IPS-NIHi11 (cell line): ENCODE data around the gene RYR2.
"Not testable (repeated sequence)": the region's sequence is repeated elsewhere in the genome, so short reads cannot be mapped to it uniquely, and the experiment has no call there.

ENCODE experiments used
- DNase-seq: peaks from one replicate; pipeline ENCODE4 v3.0.0; 2012; ENCODE audit warnings: mixed read lengths, low spot score

The RYR2 gene

DNA sequence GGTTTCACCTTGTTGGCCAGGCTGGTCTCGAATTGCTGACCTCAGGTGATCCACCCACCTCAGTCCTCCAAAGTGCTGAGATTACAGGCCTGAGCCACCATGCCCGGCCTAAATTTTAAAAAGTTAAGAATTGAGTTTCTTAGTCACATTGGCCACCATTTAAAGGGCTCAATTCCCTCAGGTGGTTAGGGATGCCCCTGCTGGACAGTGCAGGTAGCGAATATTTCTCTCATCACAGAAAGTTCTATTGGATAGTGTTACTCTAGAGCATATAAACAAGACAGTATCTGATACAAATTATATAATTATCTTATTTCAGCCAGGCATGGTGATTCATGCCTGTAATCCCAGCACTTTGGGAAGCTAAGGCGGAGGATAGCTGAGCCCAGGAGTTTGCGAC is 528.5 kb downstream of the RYR2 start:
- peak; percentile 10 for DNase-seq

- DNase-seq: no peak
Measured at GRCh38 chr1:237574536-237574935, 532.6 kb downstream of the RYR2 start.

GRCh38 chr1:237578540-237578939 is 536.6 kb downstream of the RYR2 start:
- DNase-seq: no peak

DNA sequence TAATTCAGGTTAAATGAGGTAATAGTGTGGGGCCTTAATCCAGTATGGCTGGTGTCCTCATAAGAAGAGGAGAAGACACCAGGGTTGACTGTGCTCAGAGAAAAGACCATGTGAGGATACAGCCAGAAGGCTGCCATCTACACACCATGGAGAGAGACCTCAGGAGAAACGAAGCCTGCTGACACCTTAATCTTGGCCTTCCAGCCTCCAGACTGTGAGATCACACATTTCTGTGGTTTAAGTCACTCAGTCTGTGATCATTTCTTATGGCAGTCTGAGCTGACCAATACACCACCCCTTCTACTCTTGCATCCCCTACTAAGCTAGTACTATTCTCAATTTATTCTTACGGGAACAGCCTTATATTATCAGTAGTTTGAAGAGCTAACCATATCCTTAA is 538.7 kb downstream of the RYR2 start:
- no peak for DNase-seq

DNA sequence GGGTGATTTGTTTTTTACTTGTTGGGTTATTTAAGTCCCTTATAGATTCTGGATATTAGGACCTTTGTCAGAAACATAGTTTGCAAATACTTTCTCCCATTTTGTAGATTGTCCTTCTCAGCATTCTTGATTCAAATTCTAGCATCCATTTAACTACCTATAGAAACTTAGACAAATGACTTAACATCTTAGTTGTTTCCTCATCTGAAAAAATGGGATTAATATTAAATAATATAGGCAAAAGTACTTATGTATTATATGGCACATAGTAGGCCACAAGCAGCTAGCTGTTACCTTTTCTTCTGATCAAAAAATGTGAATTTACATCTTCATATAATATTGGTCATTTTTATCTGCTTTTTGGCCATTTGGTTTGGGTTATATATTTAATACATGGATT is 541.3 kb downstream of the RYR2 start:
- DNase-seq: no peak

DNA sequence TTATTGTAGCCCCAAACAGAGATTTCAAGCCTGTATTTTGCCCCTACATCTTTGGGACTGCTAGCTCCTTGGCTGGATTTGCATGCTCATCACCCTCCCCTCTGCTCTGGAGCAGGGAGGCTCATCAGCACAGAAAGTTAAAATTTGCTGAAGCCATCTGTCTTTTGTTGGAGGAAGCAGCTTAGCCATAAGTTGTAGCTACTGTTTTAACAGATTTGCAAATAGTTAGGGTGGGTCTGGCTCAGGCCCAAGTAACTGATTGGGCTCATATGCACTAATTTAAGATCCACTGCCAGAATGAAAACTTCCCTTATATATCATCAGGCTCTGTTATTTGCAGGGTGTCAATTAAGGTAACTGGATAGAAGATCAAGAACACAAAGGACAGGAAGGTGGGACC is 541.8 kb downstream of the RYR2 start:
- DNase-seq: no peak

GRCh38 chr1:237590386-237590785 is 548.4 kb downstream of the RYR2 start:
- DNase-seq: no peak

GRCh38 chr1:237591353-237591752 is 549.4 kb downstream of the RYR2 start:
- DNase-seq: no peak

DNA sequence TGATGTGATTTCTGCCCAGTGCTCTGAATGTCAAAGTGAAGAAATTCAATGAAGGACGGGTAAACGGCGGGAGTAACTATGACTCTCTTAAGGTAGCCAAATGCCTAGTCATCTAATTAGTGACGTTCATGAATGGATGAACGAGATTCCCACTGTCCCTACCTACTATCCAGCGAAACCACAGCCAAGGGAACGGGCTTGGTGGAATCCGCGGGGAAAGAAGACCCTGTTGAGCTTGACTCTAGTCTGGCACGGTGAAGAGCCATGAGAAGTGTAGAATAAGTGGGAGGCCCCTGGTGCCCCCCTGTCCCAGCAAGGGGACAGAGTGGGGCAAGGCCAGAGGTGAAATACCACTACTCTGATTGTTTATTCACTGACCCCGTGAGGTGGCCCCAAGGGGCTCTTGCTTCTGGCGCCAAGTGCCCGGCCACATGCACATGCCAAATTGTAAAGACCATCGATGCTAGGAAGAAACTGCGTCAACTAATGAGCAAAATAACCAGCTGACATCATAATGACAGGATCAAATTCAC is 561.1 kb downstream of the RYR2 start:
- not testable (repeated sequence) for DNase-seq

GRCh38 chr1:237608433-237608832 is 566.4 kb downstream of the RYR2 start:
- DNase-seq: no peak

GRCh38 chr1:237610157-237610556 is 568.2 kb downstream of the RYR2 start:
- no peak for DNase-seq

GRCh38 chr1:237613984-237614383 is 572.0 kb downstream of the RYR2 start:
- peak; percentile 19 for DNase-seq

- no peak for DNase-seq
Measured at GRCh38 chr1:237619553-237619952, 577.6 kb downstream of the RYR2 start.

DNA sequence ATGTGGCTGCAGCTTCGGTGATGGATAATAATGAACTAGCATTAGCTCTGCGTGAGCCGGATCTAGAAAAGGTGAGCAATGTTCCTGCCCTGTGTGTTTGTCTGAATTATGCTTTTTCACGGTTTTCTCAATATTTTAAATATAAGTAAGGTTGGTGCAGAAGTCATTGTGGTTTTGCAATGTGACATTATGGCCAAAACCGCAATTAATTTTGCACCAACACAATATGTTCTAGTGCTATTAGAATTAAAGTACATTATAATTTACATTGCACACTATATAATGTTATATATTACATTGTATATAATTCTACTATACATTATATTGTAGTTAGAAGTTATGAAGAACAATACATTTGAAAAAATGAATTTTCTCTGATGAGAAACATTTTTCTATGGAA is 592.9 kb downstream of the RYR2 start:
- no peak for DNase-seq

GRCh38 chr1:237638555-237638954 is 596.6 kb downstream of the RYR2 start:
- no peak for DNase-seq

GRCh38 chr1:237640011-237640671 is 598.2 kb downstream of the RYR2 start:
- DNase-seq: no peak

- DNase-seq: no peak
Measured at GRCh38 chr1:237640966-237641365, 599.0 kb downstream of the RYR2 start.

DNA sequence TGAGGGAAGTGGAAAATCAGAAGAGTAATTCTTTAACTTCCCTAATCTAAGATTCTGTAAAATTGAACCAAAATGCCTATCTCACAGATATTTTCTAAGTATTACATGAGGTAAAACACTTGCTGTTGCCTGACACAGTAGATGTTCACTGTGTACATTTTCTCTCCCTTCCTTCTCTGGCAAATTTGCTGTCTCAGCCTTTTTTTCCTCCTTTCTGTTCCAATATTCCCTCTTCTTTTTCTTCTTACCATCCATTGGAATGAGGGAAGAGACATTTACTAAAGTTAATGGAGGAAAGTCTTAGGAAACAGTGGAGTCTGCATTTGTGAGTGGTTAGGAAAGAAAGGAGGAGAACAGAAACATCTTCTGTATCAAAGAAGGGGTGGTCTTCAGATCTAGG is 608.8 kb downstream of the RYR2 start:
- no peak for DNase-seq

DNA sequence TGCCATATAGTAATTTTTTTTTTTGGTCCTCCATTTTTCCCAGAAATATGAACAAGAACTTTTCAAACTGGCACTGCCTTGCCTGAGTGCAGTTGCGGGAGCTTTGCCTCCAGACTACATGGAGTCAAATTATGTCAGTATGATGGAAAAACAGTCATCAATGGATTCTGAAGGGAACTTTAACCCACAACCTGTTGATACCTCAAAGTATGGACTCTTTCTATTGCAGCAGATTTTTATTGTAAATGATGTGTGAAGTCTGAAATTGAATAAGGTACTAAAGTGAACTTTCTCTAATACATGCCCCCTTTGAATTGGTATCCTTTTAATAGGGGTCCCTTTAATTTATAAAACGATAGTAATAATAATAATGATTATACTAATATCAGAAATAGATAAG is 613.8 kb downstream of the RYR2 start:
- DNase-seq: no peak

DNA sequence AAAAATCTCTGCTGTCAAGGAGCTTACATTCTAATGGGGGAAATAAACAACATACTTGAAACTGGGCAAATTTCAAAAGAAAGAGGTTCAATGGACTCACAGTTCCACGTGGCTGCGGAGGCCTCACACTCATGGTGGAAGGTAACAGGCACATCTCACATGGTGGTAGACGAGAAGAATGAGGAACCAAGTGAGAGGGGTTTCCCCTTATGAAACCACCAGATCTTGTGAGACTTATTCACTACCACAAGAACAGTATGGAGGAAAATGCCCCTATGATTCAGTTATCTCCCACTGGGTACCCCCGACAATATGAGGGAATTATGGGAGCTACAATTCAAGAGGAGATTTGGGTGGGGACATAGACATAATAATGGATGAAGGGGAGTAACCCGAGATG is 622.4 kb downstream of the RYR2 start:
- DNase-seq: no peak

GRCh38 chr1:237670302-237670701 is 628.3 kb downstream of the RYR2 start:
- no peak for DNase-seq

DNA sequence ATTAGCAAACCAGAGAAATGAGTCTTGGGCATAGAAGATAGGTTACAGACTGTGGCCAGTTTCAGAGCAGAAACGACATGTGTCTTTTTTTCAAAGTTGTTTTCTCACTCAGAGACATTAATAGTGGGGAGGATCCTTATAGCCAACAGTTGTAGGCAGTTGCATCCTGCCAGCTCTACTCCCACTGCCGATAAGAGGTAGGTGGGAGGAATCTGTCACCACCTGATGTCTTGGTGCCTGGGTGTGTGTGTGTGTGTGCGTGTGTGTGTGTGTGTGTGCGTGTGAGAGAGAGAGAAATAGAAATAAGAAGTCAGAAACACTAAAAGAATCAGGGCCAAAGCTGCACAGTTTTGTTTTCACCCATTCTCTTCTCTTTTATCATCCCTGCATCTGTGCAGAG is 629.3 kb downstream of the RYR2 start:
- DNase-seq: no peak

GRCh38 chr1:237671935-237672334 is 630.0 kb downstream of the RYR2 start:
- no peak for DNase-seq

GRCh38 chr1:237672748-237673147 is 630.8 kb downstream of the RYR2 start:
- no peak for DNase-seq
